HG03354 (cell line): ENCODE measurements around the gene CAMK2G.
A peak's percentile ranks its signal among the peaks of the same experiment; 100 is the strongest.

Experiments
- ATAC-seq: cut with Tn5 transposase; IDR thresholded peaks from one replicate; pipeline ENCODE4 v1.9.1; 2021; ENCODE audit warnings: mild to moderate bottlenecking; ENCODE audit not compliant: unreplicated experiment, poor library complexity, severe bottlenecking

CAMK2G gene

DNA sequence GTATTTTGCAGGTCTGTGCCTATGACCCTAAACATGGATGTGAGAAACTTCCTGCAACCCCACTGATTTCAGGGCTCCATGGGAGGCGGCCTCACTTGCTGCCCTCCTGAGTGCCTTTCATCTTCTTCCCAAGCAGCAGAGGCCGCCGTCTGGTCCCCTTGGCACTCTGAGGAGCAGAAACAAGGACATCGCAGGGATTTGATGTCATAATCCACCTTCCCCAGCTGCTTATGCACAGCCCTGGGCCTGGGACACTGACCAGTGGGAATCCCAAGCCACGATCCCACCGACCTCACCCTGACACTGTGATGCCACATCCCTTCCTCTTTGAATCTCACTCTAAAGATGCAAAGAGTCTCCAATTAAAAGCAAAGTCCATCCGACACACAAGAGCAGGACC is 7.7 kb downstream of the CAMK2G start:
- ATAC-seq, result no peak

DNA sequence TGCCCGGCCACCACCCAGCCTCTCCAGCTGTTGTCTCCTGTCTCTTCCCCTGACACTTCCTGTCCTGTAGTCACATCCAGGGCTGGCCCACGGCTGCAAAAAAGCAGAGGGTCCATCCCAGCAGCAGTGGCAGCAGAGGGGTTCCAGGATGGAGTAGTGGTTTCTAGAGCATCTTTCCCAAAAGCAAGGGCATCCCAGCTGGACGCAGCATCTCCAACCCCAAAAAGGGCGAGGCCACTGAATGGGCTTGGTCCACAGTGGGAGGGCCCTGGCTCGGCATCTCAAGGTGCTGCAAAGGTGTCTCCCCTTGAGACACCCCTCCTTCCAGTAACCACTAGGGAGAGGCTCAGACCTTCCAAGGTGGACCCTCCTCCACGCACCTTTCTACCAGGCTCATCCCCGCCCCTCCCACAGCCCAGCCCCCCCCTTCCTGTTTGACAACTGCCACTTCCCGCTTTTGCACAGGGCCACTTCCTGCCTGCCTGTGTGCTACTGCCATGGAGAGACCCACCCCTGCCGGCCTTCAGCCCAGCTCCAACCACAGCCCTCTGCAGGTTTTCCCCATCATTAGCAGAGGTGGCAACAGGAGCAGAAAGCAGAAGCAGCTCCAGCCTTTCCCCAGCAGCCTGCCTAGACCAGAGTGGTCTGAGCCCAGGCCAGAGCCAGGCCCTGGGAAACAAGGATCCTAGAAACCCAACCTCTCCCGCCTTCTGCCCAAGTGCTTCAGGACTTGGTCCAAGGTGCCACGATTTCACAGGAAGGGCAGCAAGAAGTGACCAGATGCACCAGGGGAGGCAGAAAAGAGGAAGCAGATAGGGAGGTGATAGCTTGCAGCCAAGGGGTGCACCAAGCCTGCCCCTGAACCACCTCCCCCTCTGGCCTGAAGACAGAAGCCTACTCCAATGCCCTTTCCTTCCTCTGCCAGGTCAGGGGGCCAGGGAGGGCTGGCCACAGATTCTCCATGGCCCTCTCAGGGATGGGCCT is 8.6 kb downstream of the CAMK2G start:
- peak; percentile 68 for ATAC-seq

DNA sequence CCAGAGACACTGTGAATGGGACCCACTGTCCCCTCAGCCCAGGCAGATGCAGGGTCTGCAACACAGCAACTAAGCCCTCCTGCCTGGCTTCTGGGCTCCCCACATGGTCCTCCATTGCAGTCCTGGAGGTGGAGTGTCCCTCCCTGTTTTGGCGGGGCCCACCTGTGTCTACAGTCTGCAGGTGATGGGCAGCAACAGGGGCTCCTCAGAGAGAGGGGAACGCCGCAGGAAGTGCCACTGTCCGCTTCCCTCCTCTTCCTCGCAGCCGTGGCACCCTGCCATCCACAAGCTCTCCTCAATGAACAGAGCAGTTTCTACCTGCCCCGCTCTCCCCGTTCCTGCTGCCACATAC is 9.3 kb downstream of the CAMK2G start:
- no peak for ATAC-seq

DNA sequence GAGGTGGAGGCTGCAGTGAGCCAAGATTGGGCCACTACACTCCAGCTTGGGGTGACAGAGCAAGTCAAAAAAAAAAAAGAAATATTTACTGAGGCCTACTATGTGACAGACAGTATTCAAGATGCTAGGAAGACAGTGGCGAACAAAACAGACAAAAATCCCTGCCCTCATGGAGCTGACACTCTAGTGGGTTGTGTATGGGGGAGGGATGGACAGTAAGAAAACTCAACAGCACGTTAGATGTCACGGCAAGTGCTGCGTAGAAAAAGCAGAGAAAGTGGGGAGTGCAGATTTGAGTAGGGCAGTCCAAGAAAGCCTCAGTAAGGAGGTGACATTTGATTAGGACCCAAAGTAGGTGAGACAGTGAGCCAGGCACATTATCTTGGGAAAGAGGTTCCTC is 10.1 kb downstream of the CAMK2G start:
- no peak for ATAC-seq

DNA sequence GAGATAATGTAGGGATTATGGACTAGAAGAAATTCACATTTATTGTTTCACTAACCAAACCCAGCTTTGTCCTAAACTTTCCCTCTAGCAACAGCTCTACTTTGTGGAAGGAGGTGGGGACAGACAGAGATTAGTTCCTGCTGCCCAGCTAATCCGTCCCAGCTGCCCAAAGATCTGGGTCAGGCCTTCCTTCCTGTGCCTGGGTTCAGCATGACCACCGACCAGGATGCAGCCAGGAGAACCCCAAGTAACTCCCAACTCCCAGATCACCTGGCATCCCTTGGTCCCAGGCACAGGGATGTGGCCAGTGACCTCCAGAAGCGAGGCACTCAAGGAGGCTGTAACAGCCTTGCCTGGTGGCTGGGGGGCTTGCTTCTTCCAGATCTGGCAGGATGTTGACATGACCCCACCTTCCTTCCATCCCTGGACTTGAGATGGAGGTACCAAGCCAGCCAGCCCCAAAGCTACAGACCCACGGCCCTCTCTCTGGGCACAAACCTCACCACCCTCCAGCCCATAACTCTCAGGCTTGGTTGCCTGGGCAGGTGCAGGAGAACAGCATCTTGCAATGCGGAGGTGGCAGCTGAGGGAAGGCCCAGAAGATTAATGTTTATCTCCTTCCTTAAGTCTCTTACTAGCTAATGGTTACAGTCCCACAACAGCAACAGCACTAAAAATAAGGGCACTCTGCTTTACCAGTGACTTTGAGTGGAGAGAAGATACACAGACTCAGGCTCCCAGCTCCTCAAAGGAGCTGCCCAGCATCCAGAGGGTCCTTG is 11.1 kb downstream of the CAMK2G start:
- no peak for ATAC-seq

DNA sequence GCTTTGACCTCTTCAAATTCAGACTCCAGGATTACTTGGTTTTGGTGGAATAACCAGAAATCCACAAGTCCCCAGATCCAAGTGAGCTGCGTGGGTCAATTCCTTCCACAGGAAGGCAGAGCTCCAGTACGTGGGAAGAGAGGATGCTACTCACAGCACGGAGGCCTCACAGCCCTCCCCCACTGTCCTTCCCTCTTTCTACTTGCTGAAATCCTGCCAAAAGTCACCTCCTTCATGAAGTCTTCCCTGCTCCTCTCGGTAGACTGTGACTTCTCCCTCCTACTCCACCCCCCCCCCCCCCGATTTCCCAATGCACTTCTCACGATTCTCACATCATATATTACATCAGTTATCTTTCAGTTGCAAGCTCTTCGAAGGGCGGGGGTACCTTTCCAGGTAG is 12.3 kb downstream of the CAMK2G start:
- no peak for ATAC-seq

DNA sequence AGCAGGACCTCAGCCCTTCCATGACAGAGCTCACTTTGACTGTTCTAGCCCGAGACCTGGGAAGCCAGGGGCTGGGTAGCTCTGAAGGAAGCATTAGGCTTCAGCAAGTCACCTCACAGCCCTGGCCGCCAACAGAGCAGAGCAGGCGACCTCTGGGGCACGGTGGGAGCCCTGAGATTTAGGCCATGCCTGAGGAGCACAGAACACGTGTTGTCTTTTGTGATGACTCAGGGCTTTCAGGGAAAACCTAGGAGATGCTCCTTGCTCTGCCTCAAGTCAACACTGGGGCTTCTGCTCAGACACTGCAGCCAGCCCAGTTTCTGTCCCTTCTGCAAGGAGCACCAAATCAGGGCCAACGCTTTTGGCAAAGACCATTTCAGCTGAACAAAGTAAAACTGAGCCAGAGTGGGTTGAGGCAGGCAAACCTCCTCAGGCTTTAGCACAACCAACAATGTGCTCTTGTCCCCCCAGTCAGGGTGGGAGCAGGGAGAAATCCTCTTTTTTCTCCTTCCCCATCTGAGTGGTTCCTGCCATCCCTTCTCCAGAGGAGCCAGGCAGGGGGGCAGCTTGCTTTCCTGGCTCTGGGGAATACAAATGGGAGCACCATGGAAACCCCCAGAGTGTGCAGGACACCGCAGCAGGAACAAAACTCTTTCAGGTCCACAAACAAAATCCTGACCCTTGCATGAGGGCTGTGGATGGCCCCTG is 14.4 kb downstream of the CAMK2G start:
- no peak for ATAC-seq

DNA sequence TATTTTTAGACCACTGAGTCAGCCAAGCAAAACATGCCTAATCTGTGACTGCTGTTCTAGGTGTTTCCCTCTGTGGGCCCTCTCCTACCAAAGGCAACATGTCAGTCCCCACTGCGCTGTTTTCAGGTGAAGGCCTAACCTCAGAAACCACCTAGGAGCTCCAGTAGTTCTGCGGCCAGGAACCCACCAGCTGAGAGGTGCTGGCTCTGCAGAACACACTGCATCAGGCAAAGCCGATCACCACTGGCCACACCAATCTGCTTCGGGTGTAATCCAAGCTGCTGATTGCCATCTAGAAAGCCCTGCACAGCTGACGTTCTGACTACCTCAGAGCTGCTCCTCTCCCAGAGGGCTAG is 14.9 kb downstream of the CAMK2G start:
- no peak for ATAC-seq

DNA sequence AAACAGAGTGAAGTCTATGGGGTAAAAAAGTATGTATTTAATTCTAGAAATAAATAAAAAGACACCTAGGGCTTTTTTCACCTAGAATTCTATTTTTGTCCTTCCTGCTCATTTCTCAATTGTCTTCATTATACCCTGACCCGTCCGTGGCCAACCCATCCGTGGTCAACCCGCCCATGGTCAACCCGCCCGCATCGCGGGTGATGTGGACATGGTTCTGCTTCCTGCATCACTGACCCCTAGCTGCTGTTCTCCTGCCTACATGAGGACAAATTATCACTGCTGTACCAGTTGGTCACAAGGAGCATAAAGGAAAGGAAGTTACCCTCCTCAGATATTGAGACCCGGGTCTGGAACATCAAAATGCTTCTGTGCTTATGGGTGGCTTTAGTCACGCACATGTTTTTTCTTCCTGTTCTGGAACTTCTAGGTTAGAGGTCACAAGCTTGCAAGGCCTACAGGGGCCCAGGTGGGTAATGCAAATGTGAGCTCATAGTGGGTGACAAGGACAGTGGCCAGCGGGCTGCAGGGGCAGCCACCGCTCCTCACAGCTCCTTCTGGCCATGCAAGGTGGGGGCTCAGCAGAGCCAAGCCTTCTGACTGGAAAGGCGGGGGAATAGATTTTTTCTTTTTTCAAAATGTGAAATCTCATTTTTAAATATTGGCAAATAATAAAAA is 15.5 kb downstream of the CAMK2G start:
- no peak for ATAC-seq

DNA sequence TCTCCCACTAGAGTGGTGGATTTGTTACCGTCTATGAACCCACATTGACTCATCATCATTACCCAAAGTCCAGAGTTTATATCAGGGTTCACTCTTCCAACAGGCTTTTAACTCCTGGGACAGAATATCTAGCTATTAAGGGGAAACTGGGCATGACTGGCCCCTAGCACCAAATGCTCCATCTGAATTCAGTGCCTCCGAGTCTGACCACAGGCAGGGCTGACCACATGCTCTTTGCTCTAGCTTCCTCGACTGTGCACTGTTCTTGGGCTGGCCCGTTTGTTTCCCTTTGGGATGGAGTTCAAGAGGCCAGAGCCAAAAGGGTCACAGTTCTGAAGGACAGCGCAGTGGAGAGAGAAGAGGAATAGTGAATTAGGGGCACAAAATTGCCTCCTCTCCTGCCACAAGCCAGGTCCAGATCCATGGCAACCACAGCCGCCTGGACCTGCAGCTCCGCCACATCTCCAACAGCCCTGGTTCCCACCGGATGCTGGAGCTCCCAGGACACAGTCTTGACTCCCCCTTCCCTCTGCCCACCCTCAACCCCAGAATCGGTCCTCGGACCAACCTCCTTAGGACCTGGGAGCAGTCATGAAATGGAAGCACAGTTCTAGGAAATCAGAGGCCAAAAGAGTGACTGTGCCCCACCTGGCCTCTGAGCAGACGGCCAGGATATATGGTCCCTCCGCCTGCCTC is 16.2 kb downstream of the CAMK2G start:
- ATAC-seq, result no peak

DNA sequence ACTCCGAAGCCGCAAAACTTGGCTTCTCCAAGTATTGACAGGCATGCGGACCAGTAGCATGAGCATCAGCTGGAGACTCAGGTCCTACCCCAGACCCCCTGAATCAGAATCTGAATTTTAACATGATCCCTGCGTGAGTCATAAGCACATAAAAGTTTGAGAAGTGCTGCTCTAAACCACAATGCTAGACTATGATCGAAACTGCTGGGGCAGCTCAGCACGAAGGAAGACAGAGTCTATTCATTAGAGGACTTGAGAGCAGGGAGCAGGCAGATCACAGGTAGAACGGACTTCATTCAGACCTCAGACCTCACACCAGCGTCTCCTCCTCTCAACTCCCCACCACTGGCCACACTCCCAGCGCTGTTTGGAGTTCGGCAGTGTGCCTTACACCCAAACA is 16.9 kb downstream of the CAMK2G start:
- no peak for ATAC-seq

DNA sequence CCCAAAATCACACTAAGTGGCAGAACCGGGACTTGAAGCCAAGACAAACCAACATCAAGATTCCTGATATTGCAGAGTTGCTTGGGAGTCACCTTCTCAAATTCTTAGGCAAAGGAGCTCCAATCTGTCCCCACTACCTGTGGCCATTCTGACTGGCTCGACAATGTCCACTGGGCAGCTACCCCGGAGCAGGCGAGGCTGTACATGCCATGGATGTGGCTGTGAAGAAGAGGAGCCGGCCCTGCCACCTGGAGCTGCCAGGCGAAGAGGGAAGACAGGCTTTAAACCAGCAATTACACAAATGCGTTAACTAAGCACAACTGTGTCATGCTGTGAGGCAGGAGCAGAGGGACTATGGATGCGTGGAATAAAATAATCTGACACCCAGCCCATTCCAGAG is 18.1 kb downstream of the CAMK2G start:
- ATAC-seq, result no peak

DNA sequence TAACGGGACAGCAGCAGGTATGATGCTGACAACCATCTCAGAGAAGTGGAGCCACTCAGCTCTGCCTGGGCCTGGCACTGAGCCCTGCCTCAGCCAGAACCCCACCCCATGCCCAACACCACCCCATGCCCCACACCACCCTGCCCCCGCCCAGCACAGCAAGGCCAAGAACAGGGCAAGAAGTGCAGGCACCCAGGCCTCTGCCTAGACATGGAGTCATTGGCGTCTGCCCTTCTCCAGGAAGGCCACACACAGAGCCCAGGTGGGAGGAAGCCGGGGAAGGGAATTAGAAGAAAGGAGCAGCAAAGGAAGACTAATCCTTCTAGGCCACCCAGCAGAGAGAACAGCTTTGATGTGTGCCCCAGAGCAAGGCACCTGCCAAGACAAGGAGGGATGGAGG is 18.9 kb downstream of the CAMK2G start:
- no peak for ATAC-seq

DNA sequence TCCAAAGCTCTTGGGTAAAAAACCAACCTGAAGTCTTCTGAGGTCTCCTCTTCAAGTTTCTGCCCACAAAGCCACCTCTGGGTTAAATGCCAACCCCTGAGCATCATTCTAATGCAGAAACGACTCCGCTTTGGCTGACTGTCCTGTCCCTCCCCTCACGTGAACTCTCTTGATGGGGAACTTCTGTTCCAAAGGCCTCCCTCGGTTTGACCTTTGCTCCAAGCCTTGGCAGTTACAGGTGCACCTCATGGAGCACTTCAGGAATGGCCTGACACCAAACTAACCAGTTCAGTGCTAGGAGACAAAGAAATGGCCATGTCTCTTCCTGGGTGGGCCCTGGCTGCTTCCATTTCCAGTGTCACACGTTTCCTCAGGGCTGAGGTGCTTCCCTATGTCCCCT is 20.0 kb downstream of the CAMK2G start:
- no peak for ATAC-seq

DNA sequence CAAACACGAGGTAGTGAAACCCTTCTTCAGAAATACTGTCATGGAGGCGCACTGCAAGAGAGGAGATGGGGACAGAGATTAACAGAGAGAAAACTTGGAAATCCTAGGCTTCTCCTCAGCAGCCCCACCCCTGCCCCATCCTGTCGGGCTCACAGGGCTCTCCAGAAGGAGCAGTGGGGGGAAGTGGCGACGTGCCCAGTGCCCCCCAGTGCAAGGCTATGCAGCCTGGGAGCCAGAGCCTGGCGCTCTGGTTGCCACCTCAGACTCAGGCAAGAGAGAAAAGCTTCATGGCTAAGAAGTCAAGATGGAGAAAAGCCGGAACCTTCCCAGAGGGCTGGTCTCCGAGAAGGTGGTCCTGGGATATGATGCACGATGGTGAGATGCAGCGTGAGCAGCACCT is 21.2 kb downstream of the CAMK2G start:
- no peak for ATAC-seq

DNA sequence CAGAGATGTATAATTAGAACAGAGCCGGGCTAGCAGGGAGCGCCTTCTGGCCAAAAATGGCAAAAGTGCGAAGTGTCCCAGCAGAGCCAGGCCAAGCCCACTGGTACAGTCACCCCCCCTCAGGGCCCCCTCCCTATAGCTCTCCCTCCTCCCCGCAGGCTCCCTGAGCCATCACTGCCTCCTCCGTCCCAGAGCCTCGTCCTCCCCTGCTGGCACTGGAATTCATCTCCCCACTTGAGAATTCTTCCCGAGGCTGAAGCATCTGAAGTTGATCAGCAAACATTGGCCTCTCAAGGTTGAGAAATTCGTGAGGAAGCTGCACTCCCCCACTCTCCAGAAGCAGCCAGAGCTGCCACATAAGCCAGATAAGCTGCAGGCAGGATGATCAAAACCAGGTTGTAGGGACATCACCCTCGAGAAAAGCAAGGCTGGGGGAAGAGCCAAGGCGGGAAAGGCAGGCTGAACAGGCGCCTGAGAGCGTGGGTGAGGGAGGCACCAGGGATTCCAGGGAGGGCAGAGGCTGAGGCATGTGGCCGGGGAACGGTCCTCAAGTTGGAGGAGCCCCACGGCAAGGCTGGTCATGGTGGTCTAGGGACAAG is 23.4 kb downstream of the CAMK2G start:
- ATAC-seq, result no peak

DNA sequence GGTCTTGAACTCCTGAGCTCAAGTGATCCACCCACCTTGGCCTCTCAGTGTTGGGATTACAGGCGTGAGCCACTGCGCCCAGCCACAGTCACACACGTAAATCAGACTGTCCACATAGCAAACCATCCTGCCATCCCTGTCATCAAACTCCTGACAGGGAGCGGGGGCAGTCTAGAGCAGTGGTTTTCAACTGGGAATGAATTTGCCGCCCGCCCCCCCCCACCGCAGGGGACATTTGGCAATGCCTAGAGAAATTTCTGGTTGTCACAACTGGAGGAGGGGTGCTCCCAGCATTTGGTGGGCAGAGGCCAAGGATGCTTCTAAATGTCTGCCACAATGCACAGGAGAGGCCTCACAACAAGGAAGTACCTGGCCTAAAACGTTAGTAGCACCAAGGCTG is 24.1 kb downstream of the CAMK2G start:
- no peak for ATAC-seq

DNA sequence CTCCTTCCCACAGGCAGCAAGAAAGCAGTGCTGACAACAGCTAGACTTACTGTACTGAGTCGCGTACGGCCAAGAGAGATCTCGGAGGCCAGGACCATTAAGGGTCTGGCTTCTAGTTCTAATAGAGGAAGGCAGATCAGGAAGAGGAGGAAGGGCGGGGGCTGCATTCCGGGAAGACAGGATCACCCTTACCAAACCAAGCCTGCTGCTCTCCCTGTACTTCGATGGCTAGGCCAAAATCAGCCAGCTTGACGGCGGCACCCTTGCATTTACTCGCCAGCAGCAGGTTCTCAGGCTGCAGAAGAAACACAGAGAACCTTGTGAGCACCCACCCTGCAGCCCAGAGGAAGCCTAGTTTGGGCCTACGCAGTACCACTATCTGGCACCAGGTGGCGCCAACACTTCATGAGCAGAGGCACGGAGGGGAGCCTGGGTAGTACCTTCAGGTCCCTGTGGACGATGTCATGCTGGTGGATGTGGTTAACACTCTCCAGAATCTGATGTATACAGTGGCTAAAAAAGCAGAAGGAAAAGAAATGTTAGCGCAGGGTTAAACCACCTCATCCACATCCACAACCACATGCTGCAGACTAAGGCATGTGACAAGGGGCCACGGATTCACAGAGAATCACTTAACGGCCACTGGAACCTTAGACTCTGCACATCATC is 25.4 kb downstream of the CAMK2G start:
- peak; percentile 86 for ATAC-seq

DNA sequence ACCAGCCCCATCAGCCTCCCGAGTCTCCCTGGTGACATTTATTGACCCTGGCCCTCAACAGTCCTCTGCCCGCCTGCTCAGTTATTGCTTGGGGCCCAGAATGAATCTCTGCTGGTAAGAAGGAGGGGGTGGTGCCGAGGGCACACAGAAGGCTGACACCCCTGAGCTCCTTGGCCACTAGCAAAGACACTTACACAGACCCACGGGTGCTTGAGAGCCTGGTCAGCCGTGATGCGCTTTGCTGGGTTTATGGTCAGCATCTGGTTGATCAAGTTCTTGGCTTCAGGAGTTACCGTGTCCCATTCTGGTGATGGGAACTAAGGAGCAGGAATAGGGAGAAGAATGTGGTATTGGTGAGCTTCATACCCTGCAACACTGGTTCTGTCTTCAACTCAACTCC is 27.3 kb downstream of the CAMK2G start:
- no peak for ATAC-seq
